ENCODE measurements around the gene MUS81. TPM values are rescaled to one million over a fixed set of nuclear protein-coding genes. Genes with fewer than 3 reads are reported as not detected.
A peak's percentile ranks its signal among the peaks of the same experiment; 100 is the strongest.

The MUS81 gene
- total and polyA plus RNA-seq, 2 of the 13 experiments (the other 11 are each of a cell fraction or from before 2014, with no cell fraction given) = 25.6 to 30.2 TPM

DNA sequence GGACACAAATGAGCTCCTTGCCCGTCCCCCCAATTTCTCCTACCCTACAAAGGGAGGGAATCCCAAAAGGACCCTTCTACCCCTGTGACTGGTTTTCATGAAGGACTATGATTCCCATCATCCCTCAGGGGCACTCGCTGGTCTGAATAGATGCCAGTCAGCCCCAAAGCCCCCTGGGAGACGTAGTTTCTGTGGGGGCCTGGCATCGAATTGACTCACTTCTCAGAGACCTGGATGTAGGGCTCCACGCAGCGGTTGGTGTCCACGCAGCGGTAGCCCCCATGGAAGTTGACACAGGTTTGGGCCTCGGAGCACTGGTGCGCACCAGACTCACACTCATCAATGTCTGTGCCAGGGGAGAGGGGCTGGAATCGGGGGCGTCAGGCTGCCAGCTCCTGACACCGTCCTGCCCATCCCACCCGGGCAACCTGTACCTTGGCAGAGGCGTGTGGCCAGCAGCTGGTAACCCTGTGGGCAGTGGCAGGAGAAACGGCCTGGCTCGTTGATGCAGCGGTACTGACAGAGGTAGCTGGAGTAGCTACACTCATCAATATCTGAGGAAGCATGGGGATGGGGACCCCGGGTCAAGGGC lies 7.9 kb downstream of the MUS81 start:
- in situ Hi-C loops (cut with HindIII; ENCODE audit: extremely low pct_ligation_motif_present, low pct_unique_long_range_greater_than_20kb) = no loop called here
- FAIRE-seq (no peak), ATAC-seq (no peak), DNase-seq (ENCODE audit: low spot score) (no peak)
- Histone ChIP-seq H4K20me1 (ENCODE audit: insufficient read depth, low read length) (no peaks in the 10 kb centered on the region), H3K4me1 (ENCODE audit: insufficient read depth, low read length) (peaks cover 22% of the 10 kb centered on the region), H3K79me2 (ENCODE audit: insufficient read depth, low read length) (no peaks in the 10 kb centered on the region), H3K4me2 (ENCODE audit: low read depth, low read length) (no peak overlapping the region), H3K9ac (ENCODE audit: insufficient read depth, low read depth, low read length) (no peak overlapping the region), H2AFZ (ENCODE audit: low read length) (no peak overlapping the region), H3K27ac (ENCODE audit: extremely low read length, insufficient read depth, low read length) (no peak overlapping the region), H3K4me3 (replicated peaks in 1 of 3; ENCODE audit: insufficient read depth in 1 of 3, low read depth in 2 of 3, low read length in 3 of 3) (no peak overlapping the region), H3K36me3 (replicated peaks in 1 of 2; ENCODE audit: control insufficient read depth in 1 of 2, insufficient read depth in 2 of 2, low read length in 2 of 2) (peaks cover 12 to 38% of the 10 kb centered on the region in 2 experiments; a peak in 4 of 5 replicates), H3K27me3 (ENCODE audit: control insufficient read depth in 1 of 2, insufficient read depth in 2 of 2, low read length in 2 of 2) (no peaks in the 10 kb centered on the region; a peak in 1 of 5 replicates), H3K9me3 (ENCODE audit: low read length) (no peaks in the 10 kb centered on the region)
- intact Hi-C loops (cut with micrococcal nuclease; ENCODE audit: unreplicated experiment) = no loop called here
- no TSS peak for BruUV-seq (replicated peaks)
- CTCF ChIA-PET (ENCODE audit: low intra/inter-chr PET ratio, low total read pairs) = no interaction called here
- WGBS (ENCODE audit: low lambda C conversion rate) = 86% methylated on average over 15 of the region's 19 CpGs
- POLR2A ChIA-PET = interaction anchor here (1.0 to 8.9 kb wide), 3 partner anchors 9 to 156 kb away, joined by 3 to 81 read pairs (median 3); partner anchors contain the start of genes CFL1 and MUS81
- TF ChIP-seq ZNF761 (CRISPR knock-in tag; conservative IDR thresholded peaks at IDR 0.05) (no peak), NCOA2 (CRISPR knock-in tag; IDR thresholded peaks at IDR 0.05) (no peak), SUZ12 (IDR thresholded peaks at IDR 0.05; ENCODE audit: low read depth, low read length) (peak; percentile 52; the same call in 1 of the 2 replicates), ZNF17 (CRISPR knock-in tag; IDR thresholded peaks at IDR 0.05) (no peak), ZNF605 (CRISPR knock-in tag; IDR thresholded peaks at IDR 0.05) (no peak), SRSF4 (IDR thresholded peaks at IDR 0.05; ENCODE audit: low read depth, low read length, poor library complexity, severe bottlenecking) (no peak), AGO1 (IDR thresholded peaks at IDR 0.05; ENCODE audit: low read depth, low read length, poor library complexity, severe bottlenecking) (peak; percentile 70), ZSCAN30 (CRISPR knock-in tag; IDR thresholded peaks at IDR 0.05) (no peak), ZNF225 (CRISPR knock-in tag; IDR thresholded peaks at IDR 0.05) (0 out of 2 replicates have a peak, but pooled peaks have one; percentile 36), ZNF75D (CRISPR knock-in tag; IDR thresholded peaks at IDR 0.05; ENCODE audit: borderline replicate concordance) (no peak), ZNF264 (CRISPR knock-in tag; IDR thresholded peaks at IDR 0.05) (no peak), TCF7 (IDR thresholded peaks at IDR 0.05; ENCODE audit: low read depth) (no peak)
- TF ChIP-seq, protein P1, sequence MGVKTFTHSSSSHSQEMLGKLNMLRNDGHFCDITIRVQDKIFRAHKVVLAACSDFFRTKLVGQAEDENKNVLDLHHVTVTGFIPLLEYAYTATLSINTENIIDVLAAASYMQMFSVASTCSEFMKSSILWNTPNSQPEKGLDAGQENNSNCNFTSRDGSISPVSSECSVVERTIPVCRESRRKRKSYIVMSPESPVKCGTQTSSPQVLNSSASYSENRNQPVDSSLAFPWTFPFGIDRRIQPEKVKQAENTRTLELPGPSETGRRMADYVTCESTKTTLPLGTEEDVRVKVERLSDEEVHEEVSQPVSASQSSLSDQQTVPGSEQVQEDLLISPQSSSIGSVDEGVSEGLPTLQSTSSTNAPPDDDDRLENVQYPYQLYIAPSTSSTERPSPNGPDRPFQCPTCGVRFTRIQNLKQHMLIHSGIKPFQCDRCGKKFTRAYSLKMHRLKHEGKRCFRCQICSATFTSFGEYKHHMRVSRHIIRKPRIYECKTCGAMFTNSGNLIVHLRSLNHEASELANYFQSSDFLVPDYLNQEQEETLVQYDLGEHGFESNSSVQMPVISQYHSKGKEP (CRISPR knock-in tag; IDR thresholded peaks at IDR 0.05) = no peak
- TF ChIP-seq, protein P2, sequence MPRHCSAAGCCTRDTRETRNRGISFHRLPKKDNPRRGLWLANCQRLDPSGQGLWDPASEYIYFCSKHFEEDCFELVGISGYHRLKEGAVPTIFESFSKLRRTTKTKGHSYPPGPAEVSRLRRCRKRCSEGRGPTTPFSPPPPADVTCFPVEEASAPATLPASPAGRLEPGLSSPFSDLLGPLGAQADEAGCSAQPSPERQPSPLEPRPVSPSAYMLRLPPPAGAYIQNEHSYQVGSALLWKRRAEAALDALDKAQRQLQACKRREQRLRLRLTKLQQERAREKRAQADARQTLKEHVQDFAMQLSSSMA (CRISPR knock-in tag; IDR thresholded peaks at IDR 0.05) = no peak
- TF ChIP-seq, protein P3, sequence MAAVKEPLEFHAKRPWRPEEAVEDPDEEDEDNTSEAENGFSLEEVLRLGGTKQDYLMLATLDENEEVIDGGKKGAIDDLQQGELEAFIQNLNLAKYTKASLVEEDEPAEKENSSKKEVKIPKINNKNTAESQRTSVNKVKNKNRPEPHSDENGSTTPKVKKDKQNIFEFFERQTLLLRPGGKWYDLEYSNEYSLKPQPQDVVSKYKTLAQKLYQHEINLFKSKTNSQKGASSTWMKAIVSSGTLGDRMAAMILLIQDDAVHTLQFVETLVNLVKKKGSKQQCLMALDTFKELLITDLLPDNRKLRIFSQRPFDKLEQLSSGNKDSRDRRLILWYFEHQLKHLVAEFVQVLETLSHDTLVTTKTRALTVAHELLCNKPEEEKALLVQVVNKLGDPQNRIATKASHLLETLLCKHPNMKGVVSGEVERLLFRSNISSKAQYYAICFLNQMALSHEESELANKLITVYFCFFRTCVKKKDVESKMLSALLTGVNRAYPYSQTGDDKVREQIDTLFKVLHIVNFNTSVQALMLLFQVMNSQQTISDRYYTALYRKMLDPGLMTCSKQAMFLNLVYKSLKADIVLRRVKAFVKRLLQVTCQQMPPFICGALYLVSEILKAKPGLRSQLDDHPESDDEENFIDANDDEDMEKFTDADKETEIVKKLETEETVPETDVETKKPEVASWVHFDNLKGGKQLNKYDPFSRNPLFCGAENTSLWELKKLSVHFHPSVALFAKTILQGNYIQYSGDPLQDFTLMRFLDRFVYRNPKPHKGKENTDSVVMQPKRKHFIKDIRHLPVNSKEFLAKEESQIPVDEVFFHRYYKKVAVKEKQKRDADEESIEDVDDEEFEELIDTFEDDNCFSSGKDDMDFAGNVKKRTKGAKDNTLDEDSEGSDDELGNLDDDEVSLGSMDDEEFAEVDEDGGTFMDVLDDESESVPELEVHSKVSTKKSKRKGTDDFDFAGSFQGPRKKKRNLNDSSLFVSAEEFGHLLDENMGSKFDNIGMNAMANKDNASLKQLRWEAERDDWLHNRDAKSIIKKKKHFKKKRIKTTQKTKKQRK (IDR thresholded peaks at IDR 0.05; ENCODE audit: low read length) = no peak

All from HepG2 (cell line).